Central memory CD8-positive, alpha-beta T cell (primary cell): ENCODE results near the gene MACROD1.
A peak's percentile ranks its signal among the peaks of the same experiment; 100 is the strongest.

ENCODE experiments used
- ATAC-seq: fragments of 150-1000 bp; cut with Tn5 transposase; replicated peaks from 2 replicates; pipeline ENCODE4 v1.10.0; 2022; ENCODE audit warnings: mild to moderate bottlenecking, moderate FRiP score, moderate number of reproducible peaks; ENCODE audit not compliant: poor library complexity, severe bottlenecking; ENCODE audit errors: extremely low read depth
- DNase-seq, 2 donors: peaks; one replicate each; pipeline ENCODE4 v3.0.0; 2021; ENCODE audit warnings: low spot score in 2 of 2
- H3K27ac Mint-ChIP-seq: one replicate; pipeline ENCODE4 v1.8.0; 2022; ENCODE audit warnings: low read depth, mild to moderate bottlenecking, moderate library complexity, mixed read lengths
- H3K27me3 Mint-ChIP-seq: one replicate; pipeline ENCODE4 v1.8.0; 2022; ENCODE audit warnings: mixed read lengths
- H3K36me3 Mint-ChIP-seq: one replicate; pipeline ENCODE4 v1.8.0; 2022; ENCODE audit warnings: mild to moderate bottlenecking, moderate library complexity, mixed read lengths; ENCODE audit not compliant: insufficient read depth
- H3K4me1 Mint-ChIP-seq: one replicate; pipeline ENCODE4 v1.8.0; 2022; ENCODE audit warnings: mixed read lengths
- H3K4me3 Mint-ChIP-seq: one replicate; pipeline ENCODE4 v1.8.0; 2022; ENCODE audit warnings: mild to moderate bottlenecking, moderate library complexity, mixed read lengths
- H3K9me3 Mint-ChIP-seq: one replicate; pipeline ENCODE4 v1.8.0; 2022; ENCODE audit warnings: mixed read lengths

The MACROD1 gene, protein sequence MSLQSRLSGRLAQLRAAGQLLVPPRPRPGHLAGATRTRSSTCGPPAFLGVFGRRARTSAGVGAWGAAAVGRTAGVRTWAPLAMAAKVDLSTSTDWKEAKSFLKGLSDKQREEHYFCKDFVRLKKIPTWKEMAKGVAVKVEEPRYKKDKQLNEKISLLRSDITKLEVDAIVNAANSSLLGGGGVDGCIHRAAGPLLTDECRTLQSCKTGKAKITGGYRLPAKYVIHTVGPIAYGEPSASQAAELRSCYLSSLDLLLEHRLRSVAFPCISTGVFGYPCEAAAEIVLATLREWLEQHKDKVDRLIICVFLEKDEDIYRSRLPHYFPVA

DNA sequence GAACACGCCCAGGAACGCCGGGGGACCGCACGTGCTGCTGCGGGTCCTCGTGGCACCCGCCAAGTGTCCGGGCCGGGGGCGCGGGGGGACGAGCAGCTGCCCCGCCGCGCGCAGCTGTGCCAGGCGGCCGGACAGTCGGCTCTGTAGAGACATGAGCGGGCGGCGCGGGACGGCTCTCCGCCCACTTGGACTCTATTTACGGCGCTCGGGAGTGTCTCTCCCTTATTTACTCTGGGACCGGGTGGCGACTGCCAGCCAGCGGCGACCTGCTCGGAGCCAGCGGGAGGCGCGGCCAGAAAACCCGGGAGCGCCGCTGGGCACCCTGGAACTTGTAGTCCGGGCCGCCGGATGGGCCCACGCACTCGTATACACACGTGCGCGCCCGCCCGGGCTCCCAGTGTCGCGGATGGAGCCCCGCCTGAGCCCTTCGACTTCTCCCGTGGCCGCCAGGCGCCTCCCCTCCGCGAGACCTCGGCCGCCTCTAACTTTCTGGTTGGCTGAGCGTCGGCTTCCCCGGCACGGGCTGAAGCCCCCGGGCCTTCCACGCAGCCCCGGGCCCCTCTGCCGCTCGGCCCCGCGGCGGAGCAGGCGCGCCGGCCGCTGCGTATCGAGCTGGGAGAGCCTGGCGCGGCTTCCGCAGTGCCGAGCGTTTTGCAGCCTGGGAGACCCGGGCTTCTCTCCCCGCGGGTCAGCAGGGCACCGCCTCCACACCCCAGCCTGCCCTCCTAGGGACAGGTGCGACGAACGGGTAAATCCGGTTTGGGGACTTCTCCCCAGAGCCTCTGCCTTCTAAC, at the start of gene MACROD1:
Gene MACROD1 (minus strand): TSS at position 272 of the 794 bp plus-strand sequence. CDS start 119 bp downstream, at position 153.
- no peaks in the 10 kb centered on the region for H3K36me3 Mint-ChIP-seq
- peak; percentile 95 for ATAC-seq
- DNase-seq, result peak; percentile 33 to 47
- H3K27me3 Mint-ChIP-seq, result no peaks in the 10 kb centered on the region
- H3K27ac Mint-ChIP-seq, result no peak within 1 kb of the TSS
- peaks cover 14% of the 10 kb centered on the region for H3K4me1 Mint-ChIP-seq
- H3K4me3 Mint-ChIP-seq, result peak within 1 kb of the TSS; percentile 86
- H3K9me3 Mint-ChIP-seq, result no peaks in the 10 kb centered on the region

GRCh38 chr11:64211181-64211872, 45.4 kb upstream of the MACROD1 start:
- H3K27ac Mint-ChIP-seq, result no peak overlapping the region
- DNase-seq, result no peak
- H3K4me1 Mint-ChIP-seq, result peaks cover 34% of the 10 kb centered on the region
- H3K9me3 Mint-ChIP-seq, result no peaks in the 10 kb centered on the region
- no peaks in the 10 kb centered on the region for H3K27me3 Mint-ChIP-seq
- peaks cover 38% of the 10 kb centered on the region for H3K36me3 Mint-ChIP-seq
- H3K4me3 Mint-ChIP-seq, result no peak overlapping the region
- ATAC-seq, result no peak

- Mint-ChIP-seq H3K36me3 (peaks cover 33% of the 10 kb centered on the region), H3K27me3 (no peaks in the 10 kb centered on the region), H3K9me3 (no peaks in the 10 kb centered on the region), H3K4me3 (no peak overlapping the region), H3K27ac (no peak overlapping the region), H3K4me1 (peaks cover 34% of the 10 kb centered on the region)
- ATAC-seq, result no peak
- DNase-seq, result no peak
These were observed 44.5 kb upstream of the MACROD1 start for GRCh38 chr11:64210301-64211020.

- Mint-ChIP-seq H3K27ac (no peak overlapping the region), H3K9me3 (no peaks in the 10 kb centered on the region), H3K27me3 (no peaks in the 10 kb centered on the region), H3K36me3 (peaks cover 30% of the 10 kb centered on the region), H3K4me3 (no peak overlapping the region), H3K4me1 (peaks cover 39% of the 10 kb centered on the region)
- DNase-seq (no peak), ATAC-seq (no peak)
These were observed 43.6 kb upstream of the MACROD1 start for GRCh38 chr11:64209563-64209843.

DNA sequence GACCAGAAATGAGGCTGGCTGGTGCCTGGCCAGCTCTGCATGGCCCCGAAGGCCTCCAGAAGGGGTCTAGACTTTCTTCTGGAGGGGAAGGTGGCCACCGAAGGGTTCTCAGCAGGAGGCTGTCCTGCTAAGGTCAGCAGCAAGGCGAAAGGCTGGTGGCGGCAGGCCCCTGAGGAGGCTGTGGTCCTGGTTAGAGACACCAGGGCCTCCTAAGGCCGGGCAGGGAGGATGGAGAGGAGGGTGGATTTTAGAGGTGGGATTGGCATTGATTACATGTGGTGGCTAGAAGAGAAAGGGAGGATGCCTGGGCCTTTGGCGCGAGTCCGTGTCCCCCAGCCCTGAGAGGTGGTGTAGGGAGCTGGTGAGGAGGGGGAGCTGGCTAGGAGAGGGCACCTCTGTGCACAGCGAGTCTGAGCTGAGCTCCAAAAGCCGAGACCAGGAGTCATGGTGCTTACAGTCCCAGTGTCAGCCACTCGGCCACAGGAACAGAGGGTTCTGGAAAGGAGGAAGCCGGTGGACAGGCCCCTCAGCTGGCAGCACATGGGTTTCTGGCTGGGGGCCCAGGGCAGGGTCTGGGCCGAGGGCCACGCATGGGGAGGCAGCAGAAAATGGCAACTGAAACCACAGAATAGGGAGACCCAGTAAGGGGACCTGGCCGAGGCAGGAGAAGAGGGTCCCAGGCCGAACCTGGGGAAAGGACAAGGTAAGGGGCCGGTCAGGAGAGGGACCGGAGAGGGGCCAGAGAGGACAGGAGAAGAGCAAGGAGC, 43.1 kb upstream of the MACROD1 start:
- Mint-ChIP-seq H3K27ac (peak overlapping the region; percentile 86), H3K4me1 (peaks cover 43% of the 10 kb centered on the region)

DNA sequence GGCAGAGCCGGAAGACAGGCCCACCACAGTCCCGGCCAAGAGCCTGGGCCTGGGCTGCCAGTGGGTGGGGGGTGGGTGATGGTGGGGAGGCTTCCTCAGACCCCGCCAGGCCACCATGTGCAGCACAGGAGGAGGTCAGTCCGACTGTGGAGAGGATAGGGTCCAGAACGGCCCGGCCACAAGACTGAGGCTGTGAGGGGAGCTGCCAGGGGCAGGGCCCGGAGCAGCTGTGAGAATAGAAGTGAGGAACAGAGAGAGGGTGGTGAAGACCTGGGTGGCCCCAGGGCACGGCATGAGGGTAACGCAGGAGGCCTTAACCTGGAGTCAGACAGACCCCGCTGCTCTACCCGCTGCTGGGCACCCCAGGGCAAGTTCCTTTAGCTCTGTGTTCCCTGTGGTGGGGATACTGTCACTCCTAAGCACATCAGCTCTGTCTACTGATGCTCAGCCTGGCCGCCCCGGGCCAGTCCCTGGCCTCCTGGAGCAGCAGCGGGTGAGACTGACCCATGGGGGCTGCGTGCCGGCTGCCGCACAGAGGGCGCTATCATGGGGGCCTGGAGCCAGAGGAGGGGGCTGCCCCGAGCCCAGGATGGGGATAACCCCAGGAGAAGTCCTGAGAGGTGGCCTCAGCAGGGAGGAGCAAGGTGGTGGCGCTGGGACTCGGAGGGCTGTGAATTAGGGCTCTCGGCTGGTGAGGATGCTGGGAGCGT, 42.3 kb upstream of the MACROD1 start:
- ATAC-seq, result no peak
- Mint-ChIP-seq H3K9me3 (no peaks in the 10 kb centered on the region), H3K4me1 (peaks cover 47% of the 10 kb centered on the region), H3K27ac (peak overlapping the region; percentile 86), H3K36me3 (peaks cover 32% of the 10 kb centered on the region), H3K4me3 (peak overlapping the region; percentile 89), H3K27me3 (no peaks in the 10 kb centered on the region)
- no peak for DNase-seq

More for the DNA sequence above, 43.1 kb upstream of the MACROD1 start:
- ATAC-seq, result no peak
- Mint-ChIP-seq H3K27me3 (no peaks in the 10 kb centered on the region), H3K36me3 (peaks cover 32% of the 10 kb centered on the region), H3K4me3 (peak overlapping the region; percentile 89), H3K9me3 (no peaks in the 10 kb centered on the region)
- no peak for DNase-seq

- Mint-ChIP-seq H3K4me1 (peaks cover 46% of the 10 kb centered on the region), H3K27ac (peak overlapping the region; percentile 86), H3K36me3 (peaks cover 29% of the 10 kb centered on the region), H3K4me3 (peak overlapping the region; percentile 89), H3K9me3 (no peaks in the 10 kb centered on the region), H3K27me3 (no peaks in the 10 kb centered on the region)
- ATAC-seq (peak; percentile 76), DNase-seq (peak; percentile 52 to 62)
These were observed 41.6 kb upstream of the MACROD1 start for GRCh38 chr11:64207256-64208085.

DNA sequence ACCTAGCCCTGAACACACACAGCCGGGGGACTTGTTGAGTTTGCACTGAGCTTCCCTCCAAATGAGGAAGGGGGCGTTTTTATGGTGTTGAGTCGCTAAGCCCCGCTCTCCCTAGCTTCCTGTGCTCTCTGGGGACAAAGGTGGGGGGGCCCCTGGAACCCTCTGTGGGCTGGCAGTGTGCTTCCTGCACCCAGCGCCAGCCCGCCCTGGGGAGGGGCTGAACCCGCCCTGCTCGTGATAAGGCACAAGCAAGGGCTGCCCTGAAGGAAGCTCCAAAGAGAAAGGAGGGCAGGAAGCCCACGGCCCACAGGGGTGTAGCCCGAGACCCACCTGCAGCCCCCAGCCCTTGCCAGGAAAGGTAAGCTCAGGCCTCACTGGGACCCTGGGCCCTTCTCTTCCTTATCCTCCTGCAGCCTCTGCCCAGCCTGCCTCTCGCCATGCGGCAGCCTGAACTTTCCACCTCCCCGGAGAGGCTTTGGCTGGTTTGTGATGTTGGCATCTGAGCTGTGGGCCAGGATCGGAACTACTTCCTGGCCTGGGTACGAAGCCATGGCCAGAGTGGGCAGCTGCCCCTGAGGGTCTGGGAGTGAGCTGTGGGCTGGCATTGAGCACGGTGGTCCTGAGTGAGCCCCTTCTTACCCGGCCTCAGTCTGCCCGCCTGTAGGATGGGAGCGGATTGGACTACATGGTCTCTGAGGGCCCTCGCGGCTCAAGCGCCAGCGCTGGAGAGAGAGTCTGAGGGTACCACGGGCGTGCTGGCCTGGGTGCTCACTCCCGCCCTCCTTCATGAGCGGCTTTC, 40.7 kb upstream of the MACROD1 start, which contains the start of gene FERMT3:
Gene FERMT3 (plus strand): TSS at position 265 of the 799 bp plus-strand sequence. CDS start 644 bp downstream, outside the sequence.
- Mint-ChIP-seq H3K27me3 (no peaks in the 10 kb centered on the region), H3K9me3 (no peaks in the 10 kb centered on the region), H3K4me1 (peaks cover 40% of the 10 kb centered on the region), H3K27ac (peak within 1 kb of the TSS; percentile 86), H3K36me3 (peaks cover 33% of the 10 kb centered on the region), H3K4me3 (peak within 1 kb of the TSS; percentile 89)
- DNase-seq, result peak in 1 of 2 donors; percentile 49
- peak; percentile 66 for ATAC-seq

DNA sequence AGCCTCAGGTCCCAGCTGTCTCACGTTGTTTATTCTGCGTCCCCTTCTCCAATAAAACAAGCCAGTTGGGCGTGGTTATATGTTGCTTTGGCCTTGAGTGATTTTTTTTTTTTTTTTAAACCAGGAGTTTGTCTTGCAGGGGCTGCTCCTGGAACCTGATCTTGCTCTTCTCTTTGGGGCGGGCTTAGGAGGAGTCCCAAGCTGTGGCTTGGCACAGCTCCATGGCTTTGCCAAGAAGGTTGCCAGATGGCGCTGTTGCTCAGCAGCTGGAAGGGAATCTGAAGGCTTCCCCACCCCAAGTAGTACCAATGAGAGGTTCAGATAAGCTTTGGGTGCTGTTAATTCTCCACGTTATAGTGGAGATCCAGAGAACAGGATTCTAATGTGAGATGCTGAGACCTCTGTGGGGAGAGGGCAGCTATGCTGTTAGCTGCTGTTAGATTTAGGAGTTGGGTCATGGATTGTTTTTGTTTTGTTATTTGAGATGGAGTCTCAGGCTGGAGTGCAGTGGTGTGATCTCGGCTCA, 38.6 kb upstream of the MACROD1 start:
- H3K36me3 Mint-ChIP-seq, result peaks cover 50% of the 10 kb centered on the region
- no peaks in the 10 kb centered on the region for H3K9me3 Mint-ChIP-seq
- H3K27me3 Mint-ChIP-seq, result no peaks in the 10 kb centered on the region
- H3K27ac Mint-ChIP-seq, result peak overlapping the region; percentile 62
- H3K4me3 Mint-ChIP-seq, result peak overlapping the region; percentile 57
- peaks cover 34% of the 10 kb centered on the region for H3K4me1 Mint-ChIP-seq
- peak; percentile 57 for ATAC-seq
- peak; percentile 70 to 80 for DNase-seq

DNA sequence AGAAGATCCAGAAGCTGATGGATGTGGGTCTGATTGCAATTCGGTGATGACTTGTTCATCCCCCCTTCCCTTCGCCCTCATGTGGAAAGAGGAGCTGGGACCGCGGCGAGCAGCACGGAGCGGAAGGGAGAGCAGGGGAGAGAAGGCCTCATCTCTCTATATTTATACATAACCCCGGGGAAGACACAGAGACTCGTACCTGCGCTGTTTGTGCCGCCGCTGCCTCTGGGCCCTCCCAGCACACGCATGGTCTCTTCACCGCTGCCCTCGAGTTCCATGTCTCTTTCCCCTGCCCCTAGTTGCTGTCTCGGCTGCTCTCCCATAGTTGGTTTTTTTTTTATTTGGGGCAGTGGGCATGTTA, 38.1 kb upstream of the MACROD1 start:
- DNase-seq (no peak), ATAC-seq (no peak)
- Mint-ChIP-seq H3K27me3 (no peaks in the 10 kb centered on the region), H3K27ac (peak overlapping the region; percentile 62), H3K9me3 (no peaks in the 10 kb centered on the region), H3K4me3 (no peak overlapping the region), H3K4me1 (peaks cover 31% of the 10 kb centered on the region), H3K36me3 (peaks cover 54% of the 10 kb centered on the region)
